Endothelial cell of umbilical vein (primary cell): Measurements from ENCODE around the gene GPR25. TPM values are rescaled to one million over a fixed set of nuclear protein-coding genes. Genes with fewer than 3 reads are reported as not detected.

ENCODE experiments used
- BruUV-seq: library from RNA; stranded (reverse); fragments of 400-500 nt; replicated peaks from 2 replicates; lab custom pipeline; 2021; lab: Mats Ljungman, UMichigan
- CTCF ChIA-PET: fragments of 300-600, 350-600 bp; sonication (Branson Sonifier 250); formaldehyde crosslinking; loops from one replicate; lab custom pipeline; 2021; ENCODE audit warnings: antibody characterized with exemption, inconsistent platforms; lab: Charles Lee
- POLR2A ChIA-PET: fragments of 300-600, 350-600 bp; sonication (Branson Sonifier 250); formaldehyde crosslinking; loops from one replicate; lab custom pipeline; 2021; ENCODE audit warnings: antibody characterized with exemption, inconsistent platforms; lab: Charles Lee
- DNase-seq: peaks from one replicate; pipeline ENCODE4 v3.0.0-alpha.2; 2011; ENCODE audit warnings: low read depth, low spot score
- FAIRE-seq: peaks from 2 replicates; lab custom pipeline; 2011; peaks lifted over from hg19 to GRCh38; lab: Jason Lieb, UNC
- H2AFZ ChIP-seq: 2 replicates; pipeline ENCODE4 v1.6.0; 2012; ENCODE audit warnings: low read depth, low read length, control low read depth, inconsistent platforms
- H3K27ac ChIP-seq: 2 replicates; pipeline ENCODE4 v1.5.1; 2011; ENCODE audit warnings: low read depth, mild to moderate bottlenecking, control low read depth, low read length, moderate library complexity; ENCODE audit not compliant: insufficient read depth
- H3K27me3 ChIP-seq, 2 experiments: 2 replicates each; pipeline versions ENCODE4 v1.6.0 to v1.6.1; 2011; ENCODE audit warnings: low read length in 2 of 2, mixed read lengths in 1 of 2; ENCODE audit not compliant: control insufficient read depth in 2 of 2, insufficient read depth in 2 of 2
- H3K36me3 ChIP-seq, 2 experiments: 2 replicates in 1 of 2; 3 replicates in 1 of 2; pipeline ENCODE4 v1.5.1; 2011; ENCODE audit warnings: low read length in 2 of 2, mild to moderate bottlenecking in 1 of 2, moderate library complexity in 1 of 2; ENCODE audit not compliant: control insufficient read depth in 2 of 2, insufficient read depth in 2 of 2; ENCODE audit errors: extremely low read depth in 1 of 2
- H3K4me1 ChIP-seq: 3 replicates; pipeline ENCODE4 v1.5.1; 2011; ENCODE audit warnings: mild to moderate bottlenecking, low read length; ENCODE audit not compliant: control insufficient read depth, insufficient read depth; ENCODE audit errors: extremely low read depth
- H3K4me2 ChIP-seq: 2 replicates; pipeline ENCODE4 v1.6.1; 2011; ENCODE audit warnings: low read length, control low read depth, mixed read lengths; ENCODE audit not compliant: insufficient read depth
- H3K4me3 ChIP-seq, 3 experiments: fragments of 200-600 bp in 1 of 3; sonication (generic), shearing (Covaris generic) in 1 of 3; replicated peaks in 1 of 3; 2 replicates each; pipeline ENCODE4 v1.5.1; 2011 to 2016; ENCODE audit warnings: control low read depth in 3 of 3, low read length in 3 of 3, mild to moderate bottlenecking in 2 of 3, inconsistent platforms in 1 of 3, low read depth in 1 of 3, moderate library complexity in 1 of 3; ENCODE audit not compliant: insufficient read depth in 1 of 3
- H3K79me2 ChIP-seq: 2 replicates; pipeline ENCODE4 v1.6.0; 2012; ENCODE audit warnings: low read length, inconsistent platforms; ENCODE audit not compliant: control insufficient read depth, insufficient read depth
- H3K9ac ChIP-seq: replicated peaks from 2 replicates; pipeline ENCODE3; 2011; ENCODE audit warnings: low read length, control low read depth; ENCODE audit not compliant: insufficient read depth; ENCODE audit errors: extremely low read depth
- H3K9me1 ChIP-seq: replicated peaks from 3 replicates; pipeline ENCODE4 v1.6.0; 2011; ENCODE audit warnings: mild to moderate bottlenecking, low read length; ENCODE audit not compliant: control insufficient read depth, insufficient read depth; ENCODE audit errors: extremely low read depth
- H3K9me3 ChIP-seq: replicated peaks from 2 replicates; pipeline ENCODE4 v1.5.1; 2012; ENCODE audit warnings: low read length, inconsistent platforms; ENCODE audit not compliant: control insufficient read depth, insufficient read depth
- H4K20me1 ChIP-seq: replicated peaks from 2 replicates; pipeline ENCODE3; 2011; ENCODE audit warnings: mild to moderate bottlenecking, low read length; ENCODE audit not compliant: control insufficient read depth, insufficient read depth; ENCODE audit errors: extremely low read depth
- CTCF ChIP-seq, 2 donors: IDR thresholded peaks; 1 replicate in 1 of 2; 2 replicates in 1 of 2; pipeline ENCODE4 v1.5.1; 2011; ENCODE audit warnings: low read length in 2 of 2, mild to moderate bottlenecking in 2 of 2, moderate library complexity in 2 of 2, control low read depth in 1 of 2, inconsistent platforms in 1 of 2, low read depth in 1 of 2; ENCODE audit not compliant: insufficient read depth in 1 of 2; ENCODE audit errors: extremely low read depth in 1 of 2
- EZH2 ChIP-seq: IDR thresholded peaks from 2 replicates; pipeline ENCODE4 v1.6.1; 2012; ENCODE audit warnings: borderline replicate concordance, low read depth, mild to moderate bottlenecking, moderate library complexity, low read length, inconsistent platforms; ENCODE audit not compliant: severe bottlenecking
- FOS ChIP-seq: IDR thresholded peaks from 2 replicates; pipeline ENCODE4 v1.6.1; 2011; ENCODE audit warnings: mild to moderate bottlenecking, low read length, moderate library complexity, borderline replicate concordance; ENCODE audit not compliant: insufficient read depth
- GATA2 ChIP-seq: IDR thresholded peaks from 2 replicates; pipeline ENCODE4 v1.7.0; 2011; ENCODE audit warnings: low read depth, mild to moderate bottlenecking, moderate library complexity, mixed read lengths, low read length; ENCODE audit not compliant: insufficient read length, insufficient read depth
- JUN ChIP-seq: IDR thresholded peaks from 2 replicates; pipeline ENCODE4 v1.6.1; 2011; ENCODE audit warnings: borderline replicate concordance, low read depth; ENCODE audit not compliant: insufficient read length, insufficient read depth
- MAX ChIP-seq: IDR thresholded peaks from 2 replicates; pipeline ENCODE4 v1.6.1; 2011; ENCODE audit not compliant: insufficient read depth, insufficient read length
- MYC ChIP-seq: IDR thresholded peaks from one replicate; pipeline ENCODE4 v1.6.1; 2011; ENCODE audit warnings: mild to moderate bottlenecking, low read depth, low read length
- POLR2A ChIP-seq: IDR thresholded peaks from 2 replicates; pipeline ENCODE4 v1.6.1; 2012; ENCODE audit warnings: low read depth, mild to moderate bottlenecking, control low read depth, low read length
- POLR2AphosphoS5 ChIP-seq: IDR thresholded peaks from 2 replicates; pipeline ENCODE4 v1.6.1; 2012; ENCODE audit warnings: low read depth, mild to moderate bottlenecking, control low read depth, low read length, moderate library complexity; ENCODE audit not compliant: insufficient read depth
- dilution Hi-C: fragments of 300-500 bp; cut with MboI; formaldehyde crosslinking; loops from one replicate; pipeline ENCODE4 v1.15.0; 2019; ENCODE audit warnings: low sequenced_read_pairs; ENCODE audit not compliant: extremely low pct_ligation_motif_present
- intact Hi-C: fragments of 100-400 bp; cut with micrococcal nuclease; formaldehyde crosslinking; loops from one replicate; pipeline ENCODE4 v1.10.0; 2022
- polyA plus RNA-seq, 4 experiments: library from polyadenylated mRNA; depleted of rRNA in 3 of 4; stranded (reverse) in 3 of 4; unstranded in 1 of 4; fragments of >200 nt; gene quantifications; 2 replicates each; pipeline versions ENCODE4 v1.2.1 to v1.2.3, GENCODE V29; 2011 to 2012; ENCODE audit warnings: missing spikeins in 1 of 4
- total RNA-seq: library from RNA; stranded (reverse); gene quantifications from 2 replicates; pipeline ENCODE4 v1.2.3, GENCODE V29; 2021

GPR25 gene
- total and polyA plus RNA-seq, 2 donors (not counting 3 experiments of a cell fraction or from before 2014, with no cell fraction given) = not detected

DNA sequence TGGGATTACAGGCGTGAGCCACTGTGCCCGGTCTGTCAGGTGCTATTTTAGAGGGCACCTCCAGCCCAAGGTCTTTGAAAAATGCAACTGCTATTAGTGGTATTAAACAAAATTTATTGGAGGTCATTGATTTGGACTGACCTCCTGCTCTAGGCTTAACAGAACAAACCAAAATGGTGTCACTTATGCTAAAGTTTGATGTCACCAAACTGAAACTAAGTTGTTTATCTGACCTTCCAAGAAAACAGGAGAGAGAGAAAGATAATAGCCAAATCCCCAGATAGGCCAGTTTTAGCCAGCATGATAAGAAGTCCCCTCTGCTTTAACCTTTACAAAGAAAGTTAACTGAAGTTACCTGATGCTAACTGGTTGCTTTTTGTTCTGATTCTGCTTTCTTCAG, 13.8 kb downstream of the GPR25 start:
- no peaks in the 10 kb centered on the region for H3K36me3 ChIP-seq
- TF ChIP-seq EZH2 (no peak), FOS (no peak), CTCF (IDR thresholded peaks at IDR 0.05; ENCODE audit: extremely low read depth in 1 of 2, insufficient read depth in 1 of 2, low read depth in 1 of 2, low read length in 2 of 2) (no peak), GATA2 (no peak), MAX (no peak), POLR2AphosphoS5 (no peak), JUN (no peak), MYC (no peak), POLR2A (no peak)
- dilution Hi-C loops (no loop called here), intact Hi-C loops (no loop called here)
- H3K4me1 ChIP-seq = no peaks in the 10 kb centered on the region
- no peaks in the 10 kb centered on the region for H3K79me2 ChIP-seq
- no TSS peak for BruUV-seq
- DNase-seq (no peak), FAIRE-seq (no peak)
- H3K9me3 ChIP-seq = no peaks in the 10 kb centered on the region
- no peak overlapping the region for H2AFZ ChIP-seq
- H3K9ac ChIP-seq = no peak overlapping the region
- H3K27me3 ChIP-seq = peaks cover 18 to 23% of the 10 kb centered on the region in 2 experiments
- ChIA-PET CTCF (no interaction called here), POLR2A (no interaction called here)
- no peak overlapping the region for H3K4me2 ChIP-seq
- no peak overlapping the region for H3K4me3 ChIP-seq
- H4K20me1 ChIP-seq = no peaks in the 10 kb centered on the region
- H3K9me1 ChIP-seq = no peaks in the 10 kb centered on the region
- no peak overlapping the region for H3K27ac ChIP-seq
